PC-9 (cell line): ENCODE data around the gene SLC1A2. TPM values are rescaled to one million over a fixed set of nuclear protein-coding genes. Genes with fewer than 3 reads are reported as not detected.

Experiments
- BruUV-seq: library from RNA; stranded (reverse); fragments of 400-500 nt; replicated peaks from 2 replicates; lab custom pipeline; 2021; lab: Mats Ljungman, UMichigan
- CTCF ChIA-PET: fragments of 300-600 bp; sonication (Branson Sonifier 250); formaldehyde crosslinking; loops from one replicate; lab custom pipeline; 2022; ENCODE audit warnings: antibody characterized with exemption; lab: Charles Lee
- POLR2A ChIA-PET: fragments of 300-600 bp; sonication (Branson Sonifier 250); formaldehyde crosslinking; loops from one replicate; lab custom pipeline; 2022; ENCODE audit warnings: antibody characterized with exemption; ENCODE audit not compliant: unreplicated experiment; lab: Charles Lee
- DNase-seq, 2 experiments: peaks; one replicate each; pipeline versions ENCODE4 v3.0.0 to v3.0.0-alpha.2; 2015 to 2022; ENCODE audit warnings: mixed read lengths in 1 of 2
- H2AFZ ChIP-seq: fragments of 200-600 bp; sonication (generic); 2 replicates; pipeline ENCODE4 v1.8.1; 2017; ENCODE audit warnings: antibody characterized with exemption
- H3F3A ChIP-seq: fragments of 200-600 bp; sonication (generic); 2 replicates; pipeline ENCODE4 v1.8.1; 2017; ENCODE audit warnings: antibody characterized with exemption, mild to moderate bottlenecking, low read depth; ENCODE audit not compliant: insufficient read depth
- H3K27ac ChIP-seq: fragments of 200-600 bp; sonication (generic); 2 replicates; pipeline ENCODE4 v1.6.1; 2016; ENCODE audit warnings: mixed run types
- H3K27me3 ChIP-seq: fragments of 200-600 bp; sonication (generic); 2 replicates; pipeline ENCODE4 v1.6.1; 2016; ENCODE audit warnings: low read depth, mixed run types; ENCODE audit not compliant: insufficient read depth
- H3K36me3 ChIP-seq: fragments of 200-600 bp; sonication (generic); 2 replicates; pipeline ENCODE4 v1.6.1; 2016; ENCODE audit warnings: low read depth, mixed run types
- H3K4me1 ChIP-seq: fragments of 200-600 bp; sonication (generic); replicated peaks from 2 replicates; pipeline ENCODE4 v1.6.1; 2016; ENCODE audit warnings: mixed run types; ENCODE audit not compliant: insufficient read depth
- H3K4me2 ChIP-seq: fragments of 200-600 bp; sonication (generic); 2 replicates; pipeline ENCODE4 v1.6.1; 2017; ENCODE audit warnings: mixed run types
- H3K4me3 ChIP-seq: fragments of 200-600 bp; sonication (generic); 2 replicates; pipeline ENCODE4 v1.6.1; 2016; ENCODE audit warnings: mixed run types
- H3K79me2 ChIP-seq: fragments of 200-600 bp; sonication (generic); 2 replicates; pipeline ENCODE4 v1.6.1; 2017; ENCODE audit warnings: low read depth, mixed run types
- H3K9me2 ChIP-seq: fragments of 200-600 bp; sonication (generic); 2 replicates; pipeline ENCODE4 v1.8.1; 2017; ENCODE audit warnings: mild to moderate bottlenecking; ENCODE audit not compliant: insufficient read depth
- H3K9me3 ChIP-seq: fragments of 200-600 bp; sonication (generic); 2 replicates; pipeline ENCODE4 v1.8.1; 2016; ENCODE audit warnings: low read depth; ENCODE audit not compliant: insufficient read depth
- H4K20me1 ChIP-seq: fragments of 200-600 bp; sonication (generic); 2 replicates; pipeline ENCODE4 v1.8.1; 2017; ENCODE audit not compliant: insufficient read depth
- EZH2 ChIP-seq: fragments of 200-600 bp; sonication (generic); IDR thresholded peaks from 2 replicates; pipeline ENCODE4 v1.8.0; 2017; ENCODE audit warnings: antibody characterized with exemption, low read depth
- intact Hi-C: fragments of 100-400 bp; cut with micrococcal nuclease; formaldehyde crosslinking; loops from one replicate; pipeline ENCODE4 v1.10.0; 2022; ENCODE audit not compliant: unreplicated experiment
- total RNA-seq: library from RNA; stranded (reverse); gene quantifications from 2 replicates; pipeline ENCODE4 v1.2.3, GENCODE V29; 2021
- TF ChIP-seq, protein P1 (sequence below): fragments of 200-600 bp; sonication (generic); conservative IDR thresholded peaks from 2 replicates; pipeline ENCODE4 v1.6.1; 2017; ENCODE audit warnings: mixed run types, antibody characterized with exemption, mild to moderate bottlenecking, moderate library complexity

SLC1A2 gene
- total RNA-seq, 1 experiment from 2014 or later, result 0.09 TPM

DNA sequence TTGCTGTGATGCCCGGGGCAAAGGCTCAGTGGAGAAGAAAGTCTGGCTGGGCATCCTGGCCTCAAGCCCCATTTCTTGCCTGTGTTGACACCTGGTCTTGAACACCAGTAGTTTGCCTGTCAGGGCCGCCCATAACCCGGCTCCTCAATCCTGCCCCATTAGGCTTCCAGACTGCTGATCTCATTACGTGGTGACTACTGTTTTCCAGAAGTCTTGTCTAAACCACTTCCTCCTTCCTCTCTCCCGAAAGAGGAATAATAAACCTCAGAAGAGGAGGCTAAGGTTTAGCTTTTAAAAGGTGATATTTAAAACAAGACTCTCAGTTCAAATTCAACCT lies 182.7 kb downstream of the SLC1A2 start:
- no peak overlapping the region for H3K4me2 ChIP-seq
- no peak overlapping the region for H3K4me3 ChIP-seq
- intact Hi-C loops, result loop anchor here (2.0 to 5.0 kb wide), 4 partner anchors 126 to 238 kb away; no protein-coding TSS in a partner anchor
- ChIA-PET POLR2A (interaction anchor here (0.6 kb wide), 1 partner anchor 155 kb away, joined by 5 read pairs; no protein-coding TSS in a partner anchor), CTCF (interaction anchor here (1.0 kb wide), 1 partner anchor 310 kb away, joined by 4 read pairs; no protein-coding TSS in a partner anchor)
- H2AFZ ChIP-seq, result no peak overlapping the region
- no peak for DNase-seq
- H3K27ac ChIP-seq, result no peak overlapping the region
- no TSS peak for BruUV-seq
- TF ChIP-seq EZH2, result no peak
- TF ChIP-seq, protein P1, sequence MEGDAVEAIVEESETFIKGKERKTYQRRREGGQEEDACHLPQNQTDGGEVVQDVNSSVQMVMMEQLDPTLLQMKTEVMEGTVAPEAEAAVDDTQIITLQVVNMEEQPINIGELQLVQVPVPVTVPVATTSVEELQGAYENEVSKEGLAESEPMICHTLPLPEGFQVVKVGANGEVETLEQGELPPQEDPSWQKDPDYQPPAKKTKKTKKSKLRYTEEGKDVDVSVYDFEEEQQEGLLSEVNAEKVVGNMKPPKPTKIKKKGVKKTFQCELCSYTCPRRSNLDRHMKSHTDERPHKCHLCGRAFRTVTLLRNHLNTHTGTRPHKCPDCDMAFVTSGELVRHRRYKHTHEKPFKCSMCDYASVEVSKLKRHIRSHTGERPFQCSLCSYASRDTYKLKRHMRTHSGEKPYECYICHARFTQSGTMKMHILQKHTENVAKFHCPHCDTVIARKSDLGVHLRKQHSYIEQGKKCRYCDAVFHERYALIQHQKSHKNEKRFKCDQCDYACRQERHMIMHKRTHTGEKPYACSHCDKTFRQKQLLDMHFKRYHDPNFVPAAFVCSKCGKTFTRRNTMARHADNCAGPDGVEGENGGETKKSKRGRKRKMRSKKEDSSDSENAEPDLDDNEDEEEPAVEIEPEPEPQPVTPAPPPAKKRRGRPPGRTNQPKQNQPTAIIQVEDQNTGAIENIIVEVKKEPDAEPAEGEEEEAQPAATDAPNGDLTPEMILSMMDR, result no peak
- 0 out of 2 replicates have a peak, but pooled peaks cover 2% of the 10 kb centered on the region for H3K36me3 ChIP-seq
- H3K9me3 ChIP-seq, result 0 out of 2 replicates have a peak, but pooled peaks cover 5% of the 10 kb centered on the region
- peaks cover 33% of the 10 kb centered on the region for H3K4me1 ChIP-seq
- H3K9me2 ChIP-seq, result no peaks in the 10 kb centered on the region
- H3K27me3 ChIP-seq, result no peaks in the 10 kb centered on the region
- no peaks in the 10 kb centered on the region for H4K20me1 ChIP-seq
- peaks cover 40% of the 10 kb centered on the region for H3F3A ChIP-seq
- H3K79me2 ChIP-seq, result no peaks in the 10 kb centered on the region

DNA sequence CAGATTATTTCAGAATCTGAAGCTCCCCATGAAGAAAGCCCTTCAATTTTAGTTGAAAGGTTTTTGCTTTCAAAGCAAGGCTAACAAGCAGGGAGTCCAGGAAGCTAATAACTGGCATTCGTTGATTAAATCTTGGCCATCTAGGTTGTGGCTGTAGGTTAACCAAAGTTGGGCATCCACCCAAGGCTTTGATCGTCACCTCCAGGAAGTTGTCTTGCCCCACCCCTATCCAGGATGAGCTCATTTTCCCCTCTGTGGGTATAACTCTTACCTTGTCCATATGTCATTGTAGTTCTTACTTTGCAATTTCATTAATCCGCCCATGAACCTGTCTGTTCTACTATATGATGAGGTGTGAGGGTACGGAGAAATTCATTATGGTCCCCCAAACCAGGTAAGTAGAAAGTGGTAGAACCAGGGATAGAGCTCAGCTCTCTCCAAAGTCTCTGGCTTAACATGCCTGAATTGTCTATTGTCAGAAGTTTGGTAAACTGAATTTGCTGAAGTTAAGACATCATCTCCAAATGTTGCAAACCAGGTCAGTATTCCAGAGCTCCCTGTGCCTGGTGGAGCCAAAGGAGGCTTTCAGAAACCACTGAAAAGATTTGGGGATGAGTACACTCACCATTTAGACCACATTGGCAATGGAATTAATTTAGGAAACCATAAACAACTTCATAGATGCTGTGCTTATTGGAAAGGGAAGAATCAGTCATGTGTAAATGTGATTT lies 183.3 kb downstream of the SLC1A2 start:
- Histone ChIP-seq H4K20me1 (no peaks in the 10 kb centered on the region), H3K4me3 (no peak overlapping the region), H3K9me2 (no peaks in the 10 kb centered on the region), H3K9me3 (0 out of 2 replicates have a peak, but pooled peaks cover 5% of the 10 kb centered on the region), H3K4me2 (peak overlapping the region; percentile 27), H3K36me3 (peaks cover 8% of the 10 kb centered on the region; the same call in 1 of the 2 replicates), H3K79me2 (no peaks in the 10 kb centered on the region), H3F3A (peaks cover 45% of the 10 kb centered on the region), H3K27ac (peak overlapping the region; percentile 30; the same call in 1 of the 2 replicates), H3K27me3 (no peaks in the 10 kb centered on the region), H2AFZ (no peak overlapping the region), H3K4me1 (peaks cover 33% of the 10 kb centered on the region)
- CTCF ChIA-PET, result interaction anchor here (1.0 kb wide), 2 partner anchors 16 to 309 kb away, joined by 4 read pairs; no protein-coding TSS in a partner anchor
- POLR2A ChIA-PET, result interaction anchor here (0.6 to 0.9 kb wide), 2 partner anchors 125 to 156 kb away, joined by 4 to 5 read pairs; no protein-coding TSS in a partner anchor
- DNase-seq, result peak; percentile 78 to 90
- intact Hi-C loops, result loop anchor here (2.0 to 5.0 kb wide), 4 partner anchors 126 to 237 kb away; no protein-coding TSS in a partner anchor
- TF ChIP-seq, protein P1, result no peak
- BruUV-seq, result no TSS peak

DNA sequence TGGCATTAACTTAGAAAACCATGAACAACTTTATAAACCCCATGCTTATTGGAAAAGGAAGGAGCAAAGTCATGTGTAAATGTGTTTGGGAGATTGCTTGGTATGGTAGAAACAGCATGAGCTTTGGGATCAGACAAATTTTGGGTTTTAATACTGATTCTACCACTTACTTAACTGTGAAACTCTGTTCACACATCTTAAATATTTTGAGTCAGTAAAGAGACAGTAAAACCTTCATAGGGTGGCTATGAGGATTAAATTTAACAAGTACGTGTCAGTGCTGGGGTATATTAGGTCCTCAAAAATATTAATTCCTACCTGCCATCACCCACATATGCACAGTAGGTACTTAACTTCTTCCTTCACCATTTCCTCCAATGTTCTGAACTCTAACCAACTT lies 183.9 kb downstream of the SLC1A2 start:
- H3K4me1 ChIP-seq, result peaks cover 33% of the 10 kb centered on the region
- H4K20me1 ChIP-seq, result no peaks in the 10 kb centered on the region
- H3K79me2 ChIP-seq, result no peaks in the 10 kb centered on the region
- no peak overlapping the region for H2AFZ ChIP-seq
- ChIA-PET CTCF (interaction anchor here (1.0 kb wide), 2 partner anchors 16 to 309 kb away, joined by 4 read pairs; no protein-coding TSS in a partner anchor), POLR2A (interaction anchor here (0.9 kb wide), 1 partner anchor 126 kb away, joined by 4 read pairs; no protein-coding TSS in a partner anchor)
- DNase-seq, result no peak
- BruUV-seq, result no TSS peak
- 0 out of 2 replicates have a peak, but pooled peaks cover 5% of the 10 kb centered on the region for H3K9me3 ChIP-seq
- no peak for TF ChIP-seq EZH2
- TF ChIP-seq, protein P1, result no peak
- H3K4me3 ChIP-seq, result no peak overlapping the region
- H3F3A ChIP-seq, result peaks cover 51% of the 10 kb centered on the region
- no peaks in the 10 kb centered on the region for H3K27me3 ChIP-seq
- H3K36me3 ChIP-seq, result peaks cover 14% of the 10 kb centered on the region; the same call in 1 of the 2 replicates
- intact Hi-C loops, result loop anchor here (5.0 kb wide), 1 partner anchor 127 kb away; no protein-coding TSS in a partner anchor
- peak overlapping the region; percentile 27 for H3K4me2 ChIP-seq
- 0 out of 2 replicates have a peak overlapping the region, but pooled peaks have one; percentile 12 for H3K27ac ChIP-seq
- H3K9me2 ChIP-seq, result no peaks in the 10 kb centered on the region
